ENCODE measurements around the gene SAMD11. TPM values are rescaled to one million over a fixed set of nuclear protein-coding genes. Genes with fewer than 3 reads are reported as not detected.

SAMD11 gene
- total RNA-seq, 2 experiments from 2014 or later, result 0.06 TPM; not detected in 1

DNA sequence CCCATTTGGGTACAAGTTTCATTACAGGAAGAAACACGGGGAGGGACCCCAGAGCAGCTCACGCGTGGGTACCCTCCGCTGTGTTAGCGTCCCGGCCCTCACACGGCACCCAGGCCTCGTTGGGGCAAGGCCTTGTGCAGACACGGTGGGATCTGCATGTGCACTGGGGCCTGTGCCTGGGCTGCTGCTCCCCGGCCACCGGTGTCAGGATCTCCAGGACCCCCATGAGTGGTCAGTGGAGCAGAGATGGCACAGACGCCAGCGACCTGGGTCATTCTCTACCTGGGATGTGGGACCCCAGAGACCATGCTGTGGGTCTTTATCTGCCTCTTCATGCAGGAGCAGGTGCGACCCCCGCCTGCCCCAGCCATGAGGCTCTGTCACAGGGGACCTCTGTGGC lies 5.4 kb upstream of the SAMD11 start:
- Histone ChIP-seq H3K79me2 (ENCODE audit: insufficient read depth, low read depth, low read length) (no peaks in the 10 kb centered on the region), H3K4me2 (ENCODE audit: low read length) (no peak overlapping the region), H2AFZ (ENCODE audit: low read length) (no peak overlapping the region), H3K4me3 (ENCODE audit: low read depth, low read length, poor library complexity, severe bottlenecking) (no peak overlapping the region), H3K9me3 (ENCODE audit: low read length) (no peaks in the 10 kb centered on the region), H3K9me2 (ENCODE audit: insufficient read depth, low read length) (no peaks in the 10 kb centered on the region), H4K20me1 (ENCODE audit: insufficient read depth, low read length) (no peaks in the 10 kb centered on the region), H3K4me1 (ENCODE audit: insufficient read depth, low read length, poor library complexity, severe bottlenecking) (peaks cover 23% of the 10 kb centered on the region), H3K27ac (ENCODE audit: low read depth, low read length, poor library complexity, severe bottlenecking) (no peak overlapping the region), H3K36me3 (ENCODE audit: insufficient read depth, low read length) (no peaks in the 10 kb centered on the region)
- CTCF ChIA-PET (ENCODE audit: unreplicated experiment), result no interaction called here
- intact Hi-C loops (cut with micrococcal nuclease; ENCODE audit: unreplicated experiment), result no loop called here
- no peak for DNase-seq (ENCODE audit: low spot score)
- no TSS peak for BruUV-seq (replicated peaks)
- TF ChIP-seq, protein P1, sequence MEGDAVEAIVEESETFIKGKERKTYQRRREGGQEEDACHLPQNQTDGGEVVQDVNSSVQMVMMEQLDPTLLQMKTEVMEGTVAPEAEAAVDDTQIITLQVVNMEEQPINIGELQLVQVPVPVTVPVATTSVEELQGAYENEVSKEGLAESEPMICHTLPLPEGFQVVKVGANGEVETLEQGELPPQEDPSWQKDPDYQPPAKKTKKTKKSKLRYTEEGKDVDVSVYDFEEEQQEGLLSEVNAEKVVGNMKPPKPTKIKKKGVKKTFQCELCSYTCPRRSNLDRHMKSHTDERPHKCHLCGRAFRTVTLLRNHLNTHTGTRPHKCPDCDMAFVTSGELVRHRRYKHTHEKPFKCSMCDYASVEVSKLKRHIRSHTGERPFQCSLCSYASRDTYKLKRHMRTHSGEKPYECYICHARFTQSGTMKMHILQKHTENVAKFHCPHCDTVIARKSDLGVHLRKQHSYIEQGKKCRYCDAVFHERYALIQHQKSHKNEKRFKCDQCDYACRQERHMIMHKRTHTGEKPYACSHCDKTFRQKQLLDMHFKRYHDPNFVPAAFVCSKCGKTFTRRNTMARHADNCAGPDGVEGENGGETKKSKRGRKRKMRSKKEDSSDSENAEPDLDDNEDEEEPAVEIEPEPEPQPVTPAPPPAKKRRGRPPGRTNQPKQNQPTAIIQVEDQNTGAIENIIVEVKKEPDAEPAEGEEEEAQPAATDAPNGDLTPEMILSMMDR (conservative IDR thresholded peaks at IDR 0.05; ENCODE audit: low read length), result no peak
- no peak for TF ChIP-seq EZH2phosphoT487 (IDR thresholded peaks at IDR 0.05; ENCODE audit: borderline replicate concordance, low read depth, low read length)
- POLR2A ChIA-PET, result no interaction called here

DNA sequence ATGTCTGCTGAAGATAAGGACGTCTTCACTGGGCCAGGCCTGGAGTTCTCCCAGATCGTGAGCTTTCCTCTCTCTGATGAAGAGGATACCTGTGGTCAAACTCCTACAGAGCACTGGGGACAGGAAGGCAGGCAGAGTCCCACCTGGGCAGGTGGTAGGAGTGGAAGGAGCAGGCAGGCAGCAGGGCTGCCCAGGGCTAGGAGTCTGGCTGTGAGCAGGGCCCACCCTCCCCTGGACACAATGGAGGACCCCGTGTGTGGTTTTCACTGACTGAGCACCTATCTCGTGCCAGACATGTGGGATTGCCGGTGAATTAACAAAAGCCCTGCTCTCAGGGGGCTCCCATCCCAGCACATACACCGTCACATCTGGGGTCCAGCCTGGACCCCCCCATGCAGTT lies 4.9 kb upstream of the SAMD11 start:
- Histone ChIP-seq H3K9me2 (ENCODE audit: insufficient read depth, low read length) (no peaks in the 10 kb centered on the region), H3K9me3 (ENCODE audit: low read length) (no peaks in the 10 kb centered on the region), H3K4me2 (ENCODE audit: low read length) (no peak overlapping the region), H3K27ac (ENCODE audit: low read depth, low read length, poor library complexity, severe bottlenecking) (no peak overlapping the region), H4K20me1 (ENCODE audit: insufficient read depth, low read length) (no peaks in the 10 kb centered on the region), H3K4me3 (ENCODE audit: low read depth, low read length, poor library complexity, severe bottlenecking) (no peak overlapping the region), H2AFZ (ENCODE audit: low read length) (no peak overlapping the region), H3K4me1 (ENCODE audit: insufficient read depth, low read length, poor library complexity, severe bottlenecking) (peaks cover 26% of the 10 kb centered on the region), H3K36me3 (ENCODE audit: insufficient read depth, low read length) (no peaks in the 10 kb centered on the region), H3K79me2 (ENCODE audit: insufficient read depth, low read depth, low read length) (no peaks in the 10 kb centered on the region)
- TF ChIP-seq, protein P1 (conservative IDR thresholded peaks at IDR 0.05; ENCODE audit: low read length), result no peak
- ChIA-PET POLR2A (no interaction called here), CTCF (ENCODE audit: unreplicated experiment) (no interaction called here)
- no peak for DNase-seq (ENCODE audit: low spot score)
- no TSS peak for BruUV-seq (replicated peaks)
- intact Hi-C loops (cut with micrococcal nuclease; ENCODE audit: unreplicated experiment), result no loop called here

DNA sequence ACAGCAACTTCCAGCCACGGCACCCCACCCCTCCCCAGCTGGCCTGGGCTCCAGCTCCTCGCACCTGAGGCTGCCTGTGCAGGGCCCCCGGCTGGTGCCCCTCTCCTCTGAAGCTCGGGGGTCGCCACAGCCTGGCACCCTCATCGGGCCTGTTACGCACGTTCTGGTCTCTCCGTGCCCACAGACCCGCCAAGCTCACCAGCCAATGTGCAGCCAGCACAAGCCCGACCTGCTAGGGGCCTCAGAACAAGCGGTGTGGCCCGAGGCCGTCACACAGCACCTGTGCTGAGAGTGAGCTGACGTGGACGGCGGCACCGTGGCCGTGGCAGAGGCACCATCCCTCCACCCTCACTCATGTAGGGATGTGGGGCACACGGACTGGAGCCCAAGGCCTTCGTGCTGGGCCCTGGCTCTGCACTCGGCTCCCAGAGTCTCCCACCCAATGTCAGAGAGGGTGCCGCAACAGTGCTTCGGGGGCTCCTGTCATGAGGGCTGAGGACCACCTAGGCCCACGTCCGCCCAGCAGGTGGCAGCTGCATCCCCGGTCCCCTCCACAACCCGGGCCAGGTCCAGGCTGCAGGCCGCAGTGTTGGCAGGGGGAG lies 4.4 kb upstream of the SAMD11 start:
- Histone ChIP-seq H3K27ac (ENCODE audit: low read depth, low read length, poor library complexity, severe bottlenecking) (no peak overlapping the region), H3K9me3 (ENCODE audit: low read length) (no peaks in the 10 kb centered on the region), H2AFZ (ENCODE audit: low read length) (no peak overlapping the region), H3K4me2 (ENCODE audit: low read length) (no peak overlapping the region), H3K4me3 (ENCODE audit: low read depth, low read length, poor library complexity, severe bottlenecking) (no peak overlapping the region), H3K4me1 (ENCODE audit: insufficient read depth, low read length, poor library complexity, severe bottlenecking) (peaks cover 26% of the 10 kb centered on the region), H3K9me2 (ENCODE audit: insufficient read depth, low read length) (no peaks in the 10 kb centered on the region), H3K36me3 (ENCODE audit: insufficient read depth, low read length) (no peaks in the 10 kb centered on the region), H3K79me2 (ENCODE audit: insufficient read depth, low read depth, low read length) (no peaks in the 10 kb centered on the region), H4K20me1 (ENCODE audit: insufficient read depth, low read length) (no peaks in the 10 kb centered on the region)
- intact Hi-C loops (cut with micrococcal nuclease; ENCODE audit: unreplicated experiment), result no loop called here
- TF ChIP-seq, protein P1 (conservative IDR thresholded peaks at IDR 0.05; ENCODE audit: low read length), result 0 out of 2 replicates have a peak, but pooled peaks have one; percentile 30
- TF ChIP-seq EZH2phosphoT487 (IDR thresholded peaks at IDR 0.05; ENCODE audit: borderline replicate concordance, low read depth, low read length), result no peak
- DNase-seq (ENCODE audit: low spot score), result no peak
- CTCF ChIA-PET (ENCODE audit: unreplicated experiment), result no interaction called here
- POLR2A ChIA-PET, result no interaction called here
- no TSS peak for BruUV-seq (replicated peaks)

Measured in OCI-LY7 (cell line).